NT2/D1 (cell line): ENCODE measurements around the gene RASL10A.

Source experiments
- DNase-seq: peaks from one replicate; pipeline ENCODE4 v3.0.0-alpha.2; 2011; ENCODE audit warnings: low read depth, low spot score
- H3K27me3 ChIP-seq: 2 replicates; pipeline ENCODE4 v1.6.0; 2011; ENCODE audit warnings: mild to moderate bottlenecking; ENCODE audit not compliant: insufficient read length, insufficient read depth
- H3K36me3 ChIP-seq: 2 replicates; pipeline ENCODE4 v1.6.1; 2011; ENCODE audit warnings: mild to moderate bottlenecking, low read length, mixed read lengths; ENCODE audit not compliant: insufficient read depth, insufficient read length
- H3K4me1 ChIP-seq: 2 replicates; pipeline ENCODE4 v1.5.1; 2011; ENCODE audit not compliant: insufficient read depth, insufficient read length
- H3K4me3 ChIP-seq: 2 replicates; pipeline ENCODE4 v1.5.1; 2011; ENCODE audit warnings: low read depth; ENCODE audit not compliant: insufficient read length
- H3K9ac ChIP-seq: 2 replicates; pipeline ENCODE4 v1.6.0; 2011; ENCODE audit warnings: low read depth; ENCODE audit not compliant: insufficient read length
- H3K9me3 ChIP-seq: 2 replicates; pipeline ENCODE4 v1.5.1; 2011; ENCODE audit warnings: mild to moderate bottlenecking, low read length; ENCODE audit not compliant: insufficient read depth
- SUZ12 ChIP-seq: IDR thresholded peaks from 2 replicates; pipeline ENCODE4 v1.6.1; 2011; ENCODE audit not compliant: insufficient read length, insufficient read depth; ENCODE audit errors: extremely low read depth
- YY1 ChIP-seq: IDR thresholded peaks from 2 replicates; pipeline ENCODE4 v1.6.1; 2011; ENCODE audit not compliant: insufficient read length, insufficient read depth
- ZNF274 ChIP-seq: IDR thresholded peaks from 2 replicates; pipeline ENCODE4 v1.6.1; 2011; ENCODE audit warnings: mild to moderate bottlenecking, low read depth, low read length

The RASL10A gene

GRCh38 chr22:29331658-29332300 is 16.3 kb upstream of the RASL10A start:
- no peak for TF ChIP-seq YY1
- TF ChIP-seq ZNF274 = no peak
- TF ChIP-seq SUZ12 = no peak
- no peaks in the 10 kb centered on the region for H3K9me3 ChIP-seq
- H3K4me3 ChIP-seq = no peak overlapping the region
- H3K36me3 ChIP-seq = peaks cover 85% of the 10 kb centered on the region
- H3K9ac ChIP-seq = no peak overlapping the region
- H3K4me1 ChIP-seq = peaks cover 15% of the 10 kb centered on the region
- no peak for DNase-seq
- H3K27me3 ChIP-seq = no peaks in the 10 kb centered on the region

DNA sequence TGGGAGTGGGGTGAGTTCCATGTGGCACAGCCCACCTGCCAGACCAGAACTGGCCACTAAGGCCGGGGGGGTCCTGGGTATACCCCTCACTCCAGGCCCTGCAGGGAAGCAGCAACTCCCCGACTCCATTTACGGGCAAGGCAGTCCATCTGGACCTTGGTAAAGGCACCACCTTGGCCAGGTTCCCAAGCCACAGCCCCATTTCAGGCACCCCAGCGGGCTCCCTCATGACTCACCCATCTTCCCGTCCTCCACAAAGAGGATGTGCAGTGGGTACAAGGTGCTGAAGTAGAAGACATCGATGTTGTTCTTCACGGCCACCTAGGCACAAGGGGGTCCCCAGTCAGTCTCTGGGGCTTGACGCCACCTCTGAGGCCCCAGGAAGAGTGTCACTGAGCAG is 15.7 kb upstream of the RASL10A start:
- TF ChIP-seq ZNF274 (no peak), YY1 (no peak), SUZ12 (no peak)
- Histone ChIP-seq H3K4me1 (peaks cover 15% of the 10 kb centered on the region), H3K9me3 (no peaks in the 10 kb centered on the region), H3K36me3 (peaks cover 87% of the 10 kb centered on the region), H3K4me3 (no peak overlapping the region), H3K27me3 (no peaks in the 10 kb centered on the region), H3K9ac (peak overlapping the region; percentile 32)
- no peak for DNase-seq

DNA sequence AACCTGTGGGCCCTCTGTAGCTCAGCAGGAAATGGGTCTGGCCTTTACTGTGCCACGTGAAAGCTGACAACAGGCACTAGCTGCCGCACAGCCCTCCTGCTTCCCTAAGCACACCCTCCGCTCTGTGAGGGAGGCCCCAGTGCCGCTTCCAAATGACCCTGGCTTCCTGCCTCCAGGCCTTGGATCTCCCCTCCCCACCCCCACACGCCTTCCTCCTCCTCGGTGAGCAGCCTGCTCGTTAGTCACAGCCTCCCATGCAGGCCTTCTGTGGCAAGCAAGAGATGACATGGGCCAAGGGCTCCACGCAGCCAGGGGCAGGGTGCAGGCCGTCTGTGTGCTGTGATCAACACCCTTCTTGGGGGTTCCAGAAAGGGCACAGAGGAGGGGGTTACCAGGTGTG is 15.3 kb upstream of the RASL10A start:
- peaks cover 15% of the 10 kb centered on the region for H3K4me1 ChIP-seq
- DNase-seq = no peak
- H3K9me3 ChIP-seq = no peaks in the 10 kb centered on the region
- no peak overlapping the region for H3K4me3 ChIP-seq
- H3K9ac ChIP-seq = peak overlapping the region; percentile 32
- H3K27me3 ChIP-seq = no peaks in the 10 kb centered on the region
- peaks cover 86% of the 10 kb centered on the region for H3K36me3 ChIP-seq
- TF ChIP-seq SUZ12 (no peak), ZNF274 (no peak), YY1 (no peak)

GRCh38 chr22:29330291-29330690 is 14.8 kb upstream of the RASL10A start:
- Histone ChIP-seq H3K9me3 (no peaks in the 10 kb centered on the region), H3K4me1 (peaks cover 15% of the 10 kb centered on the region), H3K9ac (peak overlapping the region; percentile 32), H3K4me3 (no peak overlapping the region), H3K36me3 (peaks cover 81% of the 10 kb centered on the region), H3K27me3 (no peaks in the 10 kb centered on the region)
- TF ChIP-seq SUZ12 (no peak), YY1 (no peak), ZNF274 (no peak)
- DNase-seq = no peak

GRCh38 chr22:29329581-29329980 is 14.1 kb upstream of the RASL10A start:
- no peaks in the 10 kb centered on the region for H3K27me3 ChIP-seq
- H3K9ac ChIP-seq = no peak overlapping the region
- H3K4me1 ChIP-seq = peaks cover 15% of the 10 kb centered on the region
- no peak for DNase-seq
- TF ChIP-seq YY1 = no peak
- no peak for TF ChIP-seq SUZ12
- TF ChIP-seq ZNF274 = no peak
- H3K36me3 ChIP-seq = peaks cover 74% of the 10 kb centered on the region
- no peaks in the 10 kb centered on the region for H3K9me3 ChIP-seq
- no peak overlapping the region for H3K4me3 ChIP-seq

DNA sequence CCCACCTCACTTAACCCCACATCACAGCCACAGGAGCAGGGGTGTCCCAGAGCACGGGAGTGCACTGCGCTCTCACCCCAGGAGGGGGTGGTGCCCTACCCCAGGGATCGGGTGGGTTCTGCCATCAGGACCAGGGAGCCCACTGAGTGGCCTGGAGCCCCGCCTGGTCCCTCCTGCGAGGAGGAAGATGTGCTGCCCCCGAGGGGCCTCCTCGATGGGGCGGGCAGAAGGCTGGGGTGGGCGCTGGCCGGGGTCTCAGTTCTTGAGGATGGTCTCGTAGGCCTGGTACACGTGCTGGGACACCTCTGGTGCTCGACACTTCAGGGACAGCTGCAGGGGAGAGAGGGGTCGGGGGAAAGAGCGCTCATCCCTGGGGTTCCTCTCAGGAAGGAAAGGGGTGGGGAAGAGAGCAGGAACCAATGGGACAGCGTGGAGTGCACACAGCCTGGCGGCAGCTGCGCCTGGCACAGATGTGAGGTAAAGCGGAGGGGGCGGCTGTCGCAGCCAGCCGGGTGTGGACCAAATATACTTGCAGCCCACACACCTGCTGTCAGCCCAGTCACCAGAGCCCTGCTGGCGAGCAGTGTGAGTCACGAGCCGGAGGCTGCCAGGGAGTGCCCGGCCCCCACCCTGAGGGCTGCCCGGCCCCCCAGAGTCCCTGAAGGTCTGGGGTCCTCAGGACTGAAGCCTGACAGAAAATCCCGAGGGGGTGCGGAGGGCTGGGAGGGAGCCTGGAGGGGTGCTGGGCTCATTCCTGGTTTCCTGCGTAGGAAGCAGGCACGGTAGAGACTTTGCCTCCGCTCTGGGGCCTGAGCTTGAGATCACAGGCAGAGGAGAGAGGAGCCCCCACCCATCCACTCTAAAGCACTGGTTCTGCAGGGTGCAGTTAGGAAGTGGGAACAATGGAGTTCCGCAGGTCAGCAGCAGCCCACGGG is 13.3 kb upstream of the RASL10A start:
- Histone ChIP-seq H3K9me3 (no peaks in the 10 kb centered on the region), H3K27me3 (no peaks in the 10 kb centered on the region), H3K4me3 (no peak overlapping the region), H3K4me1 (peaks cover 15% of the 10 kb centered on the region), H3K9ac (no peak overlapping the region), H3K36me3 (peaks cover 67% of the 10 kb centered on the region)
- TF ChIP-seq YY1 = no peak
- TF ChIP-seq ZNF274 = no peak
- no peak for TF ChIP-seq SUZ12
- DNase-seq = no peak

GRCh38 chr22:29328055-29328454 is 12.6 kb upstream of the RASL10A start:
- Histone ChIP-seq H3K27me3 (no peaks in the 10 kb centered on the region), H3K9ac (no peak overlapping the region), H3K36me3 (peaks cover 64% of the 10 kb centered on the region), H3K4me3 (no peak overlapping the region), H3K9me3 (no peaks in the 10 kb centered on the region), H3K4me1 (peaks cover 15% of the 10 kb centered on the region)
- no peak for DNase-seq
- no peak for TF ChIP-seq SUZ12
- no peak for TF ChIP-seq ZNF274
- no peak for TF ChIP-seq YY1
